Measurements from ENCODE around the gene PDXK.
A peak's percentile ranks its signal among the peaks of the same experiment; 100 is the strongest.

PDXK gene

GRCh38 chr21:43751955-43752591, 33.1 kb downstream of the PDXK start:
- FAIRE-seq, result no peak
- no peak for DNase-seq (ENCODE audit: insufficient read length)
- TF ChIP-seq POLR2AphosphoS5 (IDR thresholded peaks at IDR 0.05; ENCODE audit: low read depth, low read length), result no peak
- TF ChIP-seq POLR2A (IDR thresholded peaks at IDR 0.05; ENCODE audit: low read depth, low read length), result no peak
- TF ChIP-seq TAF1 (IDR thresholded peaks at IDR 0.05; ENCODE audit: borderline replicate concordance, low read depth, low read length), result no peak

GRCh38 chr21:43752758-43753438, 34.0 kb downstream of the PDXK start:
- DNase-seq (ENCODE audit: insufficient read length) (no peak), FAIRE-seq (no peak)
- TF ChIP-seq POLR2A (IDR thresholded peaks at IDR 0.05; ENCODE audit: low read depth, low read length) (no peak), POLR2AphosphoS5 (IDR thresholded peaks at IDR 0.05; ENCODE audit: low read depth, low read length) (no peak), TAF1 (IDR thresholded peaks at IDR 0.05; ENCODE audit: borderline replicate concordance, low read depth, low read length) (no peak)

GRCh38 chr21:43753439-43753799, 34.5 kb downstream of the PDXK start:
- no peak for FAIRE-seq
- peak; percentile 18; the same call in 1 of the 2 replicates for TF ChIP-seq POLR2AphosphoS5 (IDR thresholded peaks at IDR 0.05; ENCODE audit: low read depth, low read length)
- TF ChIP-seq TAF1 (IDR thresholded peaks at IDR 0.05; ENCODE audit: borderline replicate concordance, low read depth, low read length), result no peak
- no peak for DNase-seq (ENCODE audit: insufficient read length)

- DNase-seq (ENCODE audit: insufficient read length) (no peak), FAIRE-seq (no peak)
- TF ChIP-seq POLR2A (IDR thresholded peaks at IDR 0.05; ENCODE audit: low read depth, low read length), result no peak
- no peak for TF ChIP-seq TAF1 (IDR thresholded peaks at IDR 0.05; ENCODE audit: borderline replicate concordance, low read depth, low read length)
- TF ChIP-seq POLR2AphosphoS5 (IDR thresholded peaks at IDR 0.05; ENCODE audit: low read depth, low read length), result no peak
Measured at GRCh38 chr21:43754948-43755781, 36.2 kb downstream of the PDXK start.

GRCh38 chr21:43755820-43756594, 37.1 kb downstream of the PDXK start:
- TF ChIP-seq POLR2A (IDR thresholded peaks at IDR 0.05; ENCODE audit: low read depth, low read length) (no peak), POLR2AphosphoS5 (IDR thresholded peaks at IDR 0.05; ENCODE audit: low read depth, low read length) (no peak), TAF1 (IDR thresholded peaks at IDR 0.05; ENCODE audit: borderline replicate concordance, low read depth, low read length) (no peak)
- DNase-seq (ENCODE audit: insufficient read length), result no peak
- no peak for FAIRE-seq

- TF ChIP-seq POLR2AphosphoS5 (IDR thresholded peaks at IDR 0.05; ENCODE audit: low read depth, low read length), result no peak
- no peak for TF ChIP-seq POLR2A (IDR thresholded peaks at IDR 0.05; ENCODE audit: low read depth, low read length)
- no peak for TF ChIP-seq TAF1 (IDR thresholded peaks at IDR 0.05; ENCODE audit: borderline replicate concordance, low read depth, low read length)
- FAIRE-seq (no peak), DNase-seq (ENCODE audit: insufficient read length) (no peak)
Measured at GRCh38 chr21:43757601-43758000, 38.7 kb downstream of the PDXK start.

GRCh38 chr21:43758111-43758641, 39.2 kb downstream of the PDXK start:
- TF ChIP-seq TAF1 (IDR thresholded peaks at IDR 0.05; ENCODE audit: borderline replicate concordance, low read depth, low read length) (no peak), POLR2AphosphoS5 (IDR thresholded peaks at IDR 0.05; ENCODE audit: low read depth, low read length) (no peak), POLR2A (IDR thresholded peaks at IDR 0.05; ENCODE audit: low read depth, low read length) (no peak)
- DNase-seq (ENCODE audit: insufficient read length), result no peak
- FAIRE-seq, result no peak

- TF ChIP-seq POLR2AphosphoS5 (IDR thresholded peaks at IDR 0.05; ENCODE audit: low read depth, low read length) (no peak), TAF1 (IDR thresholded peaks at IDR 0.05; ENCODE audit: borderline replicate concordance, low read depth, low read length) (no peak), POLR2A (IDR thresholded peaks at IDR 0.05; ENCODE audit: low read depth, low read length) (no peak)
- FAIRE-seq (no peak), DNase-seq (ENCODE audit: insufficient read length) (no peak)
Measured at GRCh38 chr21:43758811-43759210, 39.9 kb downstream of the PDXK start.

- TF ChIP-seq POLR2A (IDR thresholded peaks at IDR 0.05; ENCODE audit: low read depth, low read length) (no peak), TAF1 (IDR thresholded peaks at IDR 0.05; ENCODE audit: borderline replicate concordance, low read depth, low read length) (no peak), POLR2AphosphoS5 (IDR thresholded peaks at IDR 0.05; ENCODE audit: low read depth, low read length) (no peak)
- FAIRE-seq, result no peak
Measured at GRCh38 chr21:43759651-43760050, 40.7 kb downstream of the PDXK start.

GRCh38 chr21:43760391-43760958, 41.5 kb downstream of the PDXK start:
- FAIRE-seq (no peak), DNase-seq (ENCODE audit: insufficient read length) (no peak)
- TF ChIP-seq TAF1 (IDR thresholded peaks at IDR 0.05; ENCODE audit: borderline replicate concordance, low read depth, low read length) (no peak), POLR2A (IDR thresholded peaks at IDR 0.05; ENCODE audit: low read depth, low read length) (no peak), POLR2AphosphoS5 (IDR thresholded peaks at IDR 0.05; ENCODE audit: low read depth, low read length) (no peak)

More at GRCh38 chr21:43759651-43760050, 40.7 kb downstream of the PDXK start:
- DNase-seq (ENCODE audit: insufficient read length), result no peak

All from GM12892 (cell line).